ENCODE data around the gene MRPL27. TPM values are rescaled to one million over a fixed set of nuclear protein-coding genes. Genes with fewer than 3 reads are reported as not detected.

Gene MRPL27
- total and polyA plus RNA-seq, 4 donors = 34.8 to 103 (median 62.9) TPM

GRCh38 chr17:50379351-50380132 is 6.6 kb upstream of the MRPL27 start:
- ATAC-seq (ENCODE audit: low FRiP score) (no peak), DNase-seq (peak in 1 of 2 donors; percentile 41)
- H3K27me3 ChIP-seq (ENCODE audit: control insufficient read depth in 1 of 2, insufficient read depth in 2 of 2, low read length in 1 of 2) = no peaks in the 10 kb centered on the region
- no peaks in the 10 kb centered on the region for H3K9me3 ChIP-seq (ENCODE audit: control insufficient read depth, low read length)
- peaks cover 8 to 10% of the 10 kb centered on the region in 2 donors for H3K36me3 ChIP-seq (ENCODE audit: control insufficient read depth in 1 of 2, insufficient read depth in 2 of 2, low read length in 1 of 2)
- H3K27ac ChIP-seq (ENCODE audit: low read depth in 1 of 2, low read length in 2 of 2) = no peak overlapping the region
- H3K4me3 ChIP-seq (ENCODE audit: low read length in 2 of 2) = no peak overlapping the region
- intact Hi-C loops (cut with DNase I) = no loop called here
- no peaks in the 10 kb centered on the region for H3K4me1 ChIP-seq (ENCODE audit: control insufficient read depth in 1 of 2, insufficient read depth in 2 of 2, low read length in 2 of 2)
- WGBS, 2 donors = 88 to 92% methylated on average over 6 of the region's 6 CpGs

GRCh38 chr17:50375858-50376538 is 3.0 kb upstream of the MRPL27 start:
- whole genome bisulfite sequencing, 2 donors = 78 to 83% methylated on average over 5 of the region's 5 CpGs
- intact Hi-C loops (cut with DNase I) = no loop called here
- ATAC-seq (ENCODE audit: low FRiP score) = no peak
- Histone ChIP-seq H3K36me3 (ENCODE audit: control insufficient read depth in 1 of 2, insufficient read depth in 2 of 2, low read length in 1 of 2) (no peaks in the 10 kb centered on the region), H3K4me1 (ENCODE audit: control insufficient read depth in 1 of 2, insufficient read depth in 2 of 2, low read length in 2 of 2) (no peaks in the 10 kb centered on the region), H3K27me3 (ENCODE audit: control insufficient read depth in 1 of 2, insufficient read depth in 2 of 2, low read length in 1 of 2) (no peaks in the 10 kb centered on the region), H3K9me3 (ENCODE audit: control insufficient read depth, low read length) (no peaks in the 10 kb centered on the region), H3K4me3 (ENCODE audit: low read length in 2 of 2) (no peak overlapping the region), H3K27ac (ENCODE audit: low read depth in 1 of 2, low read length in 2 of 2) (no peak overlapping the region)
- no peak for DNase-seq

- Histone ChIP-seq H3K27me3 (ENCODE audit: control insufficient read depth in 1 of 2, insufficient read depth in 2 of 2, low read length in 1 of 2) (no peaks in the 10 kb centered on the region), H3K4me1 (ENCODE audit: control insufficient read depth in 1 of 2, insufficient read depth in 2 of 2, low read length in 2 of 2) (no peaks in the 10 kb centered on the region), H3K4me3 (ENCODE audit: low read length in 2 of 2) (no peak overlapping the region), H3K27ac (ENCODE audit: low read depth in 1 of 2, low read length in 2 of 2) (no peak overlapping the region), H3K9me3 (ENCODE audit: control insufficient read depth, low read length) (no peaks in the 10 kb centered on the region), H3K36me3 (ENCODE audit: control insufficient read depth in 1 of 2, insufficient read depth in 2 of 2, low read length in 1 of 2) (peaks cover 0 to 7% of the 10 kb centered on the region in 2 donors)
- no peak for DNase-seq
- no peak for ATAC-seq (ENCODE audit: low FRiP score)
- intact Hi-C loops (cut with DNase I) = no loop called here
- 80 to 81% methylated on average over 2 of the region's 2 CpGs for WGBS, 2 donors
Measured at GRCh38 chr17:50373705-50374104, 721 bp upstream of the MRPL27 start.

GRCh38 chr17:50372222-50372757 is 694 bp downstream of the MRPL27 start:
- WGBS, 2 donors = 22% methylated on average over 14 of the region's 14 CpGs
- intact Hi-C loops (cut with DNase I) = no loop called here
- H3K36me3 ChIP-seq (ENCODE audit: control insufficient read depth in 1 of 2, insufficient read depth in 2 of 2, low read length in 1 of 2) = peaks cover 0 to 7% of the 10 kb centered on the region in 2 donors
- DNase-seq = peak in 1 of 2 donors; percentile 51
- ATAC-seq (ENCODE audit: low FRiP score) = no peak
- no peaks in the 10 kb centered on the region for H3K27me3 ChIP-seq (ENCODE audit: control insufficient read depth in 1 of 2, insufficient read depth in 2 of 2, low read length in 1 of 2)
- no peak overlapping the region for H3K27ac ChIP-seq (ENCODE audit: low read depth in 1 of 2, low read length in 2 of 2)
- H3K9me3 ChIP-seq (ENCODE audit: control insufficient read depth, low read length) = no peaks in the 10 kb centered on the region
- H3K4me1 ChIP-seq (ENCODE audit: control insufficient read depth in 1 of 2, insufficient read depth in 2 of 2, low read length in 2 of 2) = no peaks in the 10 kb centered on the region
- H3K4me3 ChIP-seq (ENCODE audit: low read length in 2 of 2) = peak overlapping the region; percentile 14 to 73

- intact Hi-C loops (cut with DNase I) = no loop called here
- ATAC-seq (ENCODE audit: low FRiP score) (no peak), DNase-seq (peak in 1 of 2 donors; percentile 2)
- Histone ChIP-seq H3K27ac (ENCODE audit: low read depth in 1 of 2, low read length in 2 of 2) (no peak overlapping the region), H3K9me3 (ENCODE audit: control insufficient read depth, low read length) (no peaks in the 10 kb centered on the region), H3K4me3 (ENCODE audit: low read length in 2 of 2) (no peak overlapping the region), H3K36me3 (ENCODE audit: control insufficient read depth in 1 of 2, insufficient read depth in 2 of 2, low read length in 1 of 2) (peaks cover 0 to 9% of the 10 kb centered on the region in 2 donors), H3K4me1 (ENCODE audit: control insufficient read depth in 1 of 2, insufficient read depth in 2 of 2, low read length in 2 of 2) (no peaks in the 10 kb centered on the region), H3K27me3 (ENCODE audit: control insufficient read depth in 1 of 2, insufficient read depth in 2 of 2, low read length in 1 of 2) (no peaks in the 10 kb centered on the region)
- 95 to 98% methylated on average over 2 of the region's 2 CpGs for WGBS, 2 donors
Measured at GRCh38 chr17:50371526-50371925, 1.5 kb downstream of the MRPL27 start.

GRCh38 chr17:50370052-50370451 is 2.9 kb downstream of the MRPL27 start:
- H3K27me3 ChIP-seq (ENCODE audit: control insufficient read depth in 1 of 2, insufficient read depth in 2 of 2, low read length in 1 of 2) = no peaks in the 10 kb centered on the region
- WGBS, 2 donors = 82 to 83% methylated on average over 5 of the region's 5 CpGs
- H3K36me3 ChIP-seq (ENCODE audit: control insufficient read depth in 1 of 2, insufficient read depth in 2 of 2, low read length in 1 of 2) = peaks cover 0 to 11% of the 10 kb centered on the region in 2 donors
- DNase-seq (peak in 1 of 2 donors; percentile 35), ATAC-seq (ENCODE audit: low FRiP score) (no peak)
- intact Hi-C loops (cut with DNase I) = no loop called here
- H3K4me3 ChIP-seq (ENCODE audit: low read length in 2 of 2) = no peak overlapping the region
- H3K27ac ChIP-seq (ENCODE audit: low read depth in 1 of 2, low read length in 2 of 2) = no peak overlapping the region
- H3K9me3 ChIP-seq (ENCODE audit: control insufficient read depth, low read length) = no peaks in the 10 kb centered on the region
- H3K4me1 ChIP-seq (ENCODE audit: control insufficient read depth in 1 of 2, insufficient read depth in 2 of 2, low read length in 2 of 2) = no peaks in the 10 kb centered on the region

- no peak for ATAC-seq (ENCODE audit: low FRiP score)
- intact Hi-C loops (cut with DNase I) = no loop called here
- peak in 1 of 2 donors; percentile 31 for DNase-seq
- H3K27ac ChIP-seq (ENCODE audit: low read depth in 1 of 2, low read length in 2 of 2) = no peak overlapping the region
- H3K4me1 ChIP-seq (ENCODE audit: control insufficient read depth in 1 of 2, insufficient read depth in 2 of 2, low read length in 2 of 2) = no peaks in the 10 kb centered on the region
- H3K36me3 ChIP-seq (ENCODE audit: control insufficient read depth in 1 of 2, insufficient read depth in 2 of 2, low read length in 1 of 2) = peaks cover 0 to 11% of the 10 kb centered on the region in 2 donors
- no peaks in the 10 kb centered on the region for H3K27me3 ChIP-seq (ENCODE audit: control insufficient read depth in 1 of 2, insufficient read depth in 2 of 2, low read length in 1 of 2)
- H3K9me3 ChIP-seq (ENCODE audit: control insufficient read depth, low read length) = no peaks in the 10 kb centered on the region
- 82 to 90% methylated on average over 1 of the region's 1 CpG for WGBS, 2 donors
- no peak overlapping the region for H3K4me3 ChIP-seq (ENCODE audit: low read length in 2 of 2)
Measured at GRCh38 chr17:50367401-50367800, 5.6 kb downstream of the MRPL27 start.

- Histone ChIP-seq H3K27me3 (ENCODE audit: control insufficient read depth in 1 of 2, insufficient read depth in 2 of 2, low read length in 1 of 2) (no peaks in the 10 kb centered on the region), H3K27ac (ENCODE audit: low read depth in 1 of 2, low read length in 2 of 2) (no peak overlapping the region), H3K9me3 (ENCODE audit: control insufficient read depth, low read length) (no peaks in the 10 kb centered on the region), H3K4me1 (ENCODE audit: control insufficient read depth in 1 of 2, insufficient read depth in 2 of 2, low read length in 2 of 2) (no peaks in the 10 kb centered on the region), H3K36me3 (ENCODE audit: control insufficient read depth in 1 of 2, insufficient read depth in 2 of 2, low read length in 1 of 2) (peaks cover 0 to 11% of the 10 kb centered on the region in 2 donors), H3K4me3 (ENCODE audit: low read length in 2 of 2) (no peak overlapping the region)
- WGBS, 2 donors = 87 to 89% methylated on average over 14 of the region's 14 CpGs
- DNase-seq = peak in 1 of 2 donors; percentile 55
- intact Hi-C loops (cut with DNase I) = no loop called here
- ATAC-seq (ENCODE audit: low FRiP score) = no peak
Measured at GRCh38 chr17:50365649-50366393, 7.2 kb downstream of the MRPL27 start.

Data from aorta (tissue), 5 donors.